HCT116 (cell line): ENCODE data around the gene SLC25A41. TPM values are rescaled to one million over a fixed set of nuclear protein-coding genes. Genes with fewer than 3 reads are reported as not detected.

Experiments
- ATAC-seq: fragments of 200-7000 bp; cut with Tn5 transposase; 2 replicates; pipeline ENCODE4 v1.9.1; 2020; ENCODE audit warnings: mild to moderate bottlenecking, moderate library complexity
- BruUV-seq: library from RNA; stranded (reverse); fragments of 400-500 nt; replicated peaks from 2 replicates; lab custom pipeline; 2021; lab: Mats Ljungman, UMichigan
- CTCF ChIA-PET: fragments of 300-600 bp; sonication (Branson Sonifier 250); formaldehyde crosslinking; loops from one replicate; lab custom pipeline; 2021; ENCODE audit warnings: antibody characterized with exemption; lab: Charles Lee
- POLR2A ChIA-PET: fragments of 300-600, 350-600 bp; sonication (Branson Sonifier 250); formaldehyde crosslinking; loops from one replicate; lab custom pipeline; 2021; ENCODE audit warnings: antibody characterized with exemption; lab: Charles Lee
- RAD21 ChIA-PET, 2 experiments: fragments of 300-600 bp; sonication (Branson Sonifier 250); formaldehyde crosslinking; loops; one replicate each; lab custom pipeline; 2023; ENCODE audit warnings: low total read pairs in 2 of 2; ENCODE audit not compliant: uncharacterized antibody in 2 of 2, unreplicated experiment in 2 of 2, low non-redundant PET in 1 of 2; lab: Charles Lee
- DNase-seq: peaks from one replicate; pipeline ENCODE4 v3.0.0-alpha.2; 2010; ENCODE audit warnings: low read depth, low spot score
- H2AFZ ChIP-seq: fragments of 200-600 bp; shearing (Covaris generic), sonication (generic); 2 replicates; pipeline ENCODE4 v1.6.1; 2017; ENCODE audit warnings: low read depth, mixed run types, mixed read lengths, antibody characterized with exemption, low read length; ENCODE audit not compliant: poor library complexity, severe bottlenecking
- H3K27ac ChIP-seq: 2 replicates; pipeline ENCODE4 v1.5.1; 2012; ENCODE audit warnings: low read depth, low read length
- H3K27me3 ChIP-seq: fragments of 200-600 bp; sonication (generic); 2 replicates; pipeline ENCODE4 v1.6.1; 2016; ENCODE audit warnings: mixed run types, low read length, mixed read lengths; ENCODE audit not compliant: insufficient read depth
- H3K36me3 ChIP-seq, 2 experiments: fragments of 200-500 bp in 1 of 2; fragments of 200-600 bp in 1 of 2; sonication (Bioruptor generic) in 1 of 2; sonication (generic) in 1 of 2; 2 replicates each; pipeline versions ENCODE4 v1.5.1 to v1.6.1; 2014 to 2016; ENCODE audit warnings: low read length in 2 of 2, inconsistent platforms in 1 of 2, mixed read lengths in 1 of 2, mixed run types in 1 of 2; ENCODE audit not compliant: insufficient read depth in 2 of 2, control insufficient read depth in 1 of 2
- H3K4me1 ChIP-seq, 2 experiments: fragments of 200-600 bp in 1 of 2; sonication (generic) in 1 of 2; 2 replicates each; pipeline versions ENCODE4 v1.5.1 to v1.6.1; 2012 to 2017; ENCODE audit warnings: low read length in 2 of 2, inconsistent platforms in 1 of 2, mild to moderate bottlenecking in 1 of 2, mixed read lengths in 1 of 2, mixed run types in 1 of 2, moderate library complexity in 1 of 2; ENCODE audit not compliant: insufficient read depth in 2 of 2, control insufficient read depth in 1 of 2
- H3K4me2 ChIP-seq: fragments of 200-600 bp; sonication (generic); 2 replicates; pipeline ENCODE4 v1.6.1; 2017; ENCODE audit warnings: mixed run types, low read length, mixed read lengths
- H3K4me3 ChIP-seq, 2 experiments: fragments of 200-600 bp in 1 of 2; sonication (generic) in 1 of 2; replicated peaks in 1 of 2; 2 replicates each; pipeline ENCODE4 v1.5.1; 2011 to 2016; ENCODE audit warnings: low read length in 2 of 2, control low read depth in 1 of 2, low read depth in 1 of 2, mild to moderate bottlenecking in 1 of 2, mixed read lengths in 1 of 2, mixed run types in 1 of 2
- H3K79me2 ChIP-seq: fragments of 200-600 bp; sonication (generic); 2 replicates; pipeline ENCODE4 v1.6.1; 2017; ENCODE audit warnings: mild to moderate bottlenecking, mixed run types, low read length, moderate library complexity, mixed read lengths; ENCODE audit not compliant: insufficient read depth
- H3K9ac ChIP-seq: fragments of 200-600 bp; sonication (generic); 2 replicates; pipeline ENCODE4 v1.6.1; 2016; ENCODE audit warnings: low read length, mixed read lengths
- H3K9me2 ChIP-seq: fragments of 200-600 bp; sonication (generic), shearing (Covaris generic); 2 replicates; pipeline ENCODE4 v1.6.1; 2017; ENCODE audit warnings: mixed run types, mild to moderate bottlenecking, moderate library complexity; ENCODE audit not compliant: insufficient read depth
- H3K9me3 ChIP-seq, 2 experiments: fragments of 200-500 bp in 1 of 2; fragments of 200-600 bp in 1 of 2; sonication (Bioruptor generic) in 1 of 2; sonication (generic) in 1 of 2; 2 replicates each; pipeline ENCODE4 v1.6.1; 2014 to 2017; ENCODE audit warnings: low read length in 2 of 2, mixed read lengths in 2 of 2, inconsistent platforms in 1 of 2, low read depth in 1 of 2, mild to moderate bottlenecking in 1 of 2, mixed run types in 1 of 2, moderate library complexity in 1 of 2; ENCODE audit not compliant: control insufficient read depth in 1 of 2, insufficient read depth in 1 of 2
- H4K20me1 ChIP-seq: fragments of 200-600 bp; sonication (generic), shearing (Covaris generic); 2 replicates; pipeline ENCODE4 v1.6.1; 2017; ENCODE audit warnings: mixed run types, mild to moderate bottlenecking, moderate library complexity; ENCODE audit not compliant: insufficient read depth
- CBX3 ChIP-seq: IDR thresholded peaks from 2 replicates; pipeline ENCODE4 v1.6.1; 2012; ENCODE audit warnings: low read depth
- CEBPB ChIP-seq: IDR thresholded peaks from 2 replicates; pipeline ENCODE4 v1.6.1; 2012; ENCODE audit warnings: low read depth
- CTCF ChIP-seq, 3 experiments: fragments of 200-600 bp in 1 of 3; sonication (generic) in 1 of 3; IDR thresholded peaks in 2 of 3; conservative IDR thresholded peaks in 1 of 3; 2 replicates each; pipeline ENCODE4 v1.5.1; 2012 to 2017; ENCODE audit warnings: low read depth in 2 of 3, low read length in 2 of 3, antibody characterized with exemption in 1 of 3, borderline replicate concordance in 1 of 3, control low read depth in 1 of 3, mild to moderate bottlenecking in 1 of 3, mixed read lengths in 1 of 3, mixed run types in 1 of 3, moderate library complexity in 1 of 3; ENCODE audit not compliant: insufficient read depth in 1 of 3
- EGR1 ChIP-seq: IDR thresholded peaks from 2 replicates; pipeline ENCODE4 v1.6.1; 2012; ENCODE audit warnings: low read depth
- ELF1 ChIP-seq: IDR thresholded peaks from 2 replicates; pipeline ENCODE4 v1.6.1; 2012; ENCODE audit warnings: low read depth, borderline replicate concordance
- EZH2phosphoT487 ChIP-seq: fragments of 200-600 bp; IDR thresholded peaks from 2 replicates; pipeline ENCODE4 v1.6.1; 2018; ENCODE audit warnings: antibody characterized with exemption, borderline replicate concordance
- POLR2A ChIP-seq: IDR thresholded peaks from 2 replicates; pipeline ENCODE4 v1.7.0; 2011; ENCODE audit warnings: borderline replicate concordance; ENCODE audit not compliant: insufficient read depth, insufficient read length; ENCODE audit errors: extremely low read depth
- SIN3A ChIP-seq: IDR thresholded peaks from 2 replicates; pipeline ENCODE4 v1.6.1; 2012; ENCODE audit warnings: low read depth
- SP1 ChIP-seq: IDR thresholded peaks from 2 replicates; pipeline ENCODE4 v1.6.1; 2012; ENCODE audit warnings: low read depth
- SRF ChIP-seq: IDR thresholded peaks from 2 replicates; pipeline ENCODE4 v1.6.1; 2012; ENCODE audit warnings: low read depth
- TCF7L2 ChIP-seq: IDR thresholded peaks from 2 replicates; pipeline ENCODE4 v1.7.0; 2011; ENCODE audit warnings: borderline replicate concordance, inconsistent platforms; ENCODE audit not compliant: insufficient read depth, insufficient read length; ENCODE audit errors: extremely low read depth
- ZNF274 ChIP-seq: fragments of 200-500 bp; sonication (Bioruptor generic); IDR thresholded peaks from 2 replicates; pipeline ENCODE4 v1.6.1; 2014; ENCODE audit warnings: mild to moderate bottlenecking, low read depth, low read length, inconsistent platforms
- intact Hi-C: fragments of 100-400 bp; cut with micrococcal nuclease; formaldehyde crosslinking; loops from 2 replicates; pipeline ENCODE4 v1.10.0; 2022
- total RNA-seq: library from RNA; stranded (reverse); gene quantifications from one replicate; pipeline ENCODE4 v1.2.1, GENCODE V29; 2021; ENCODE audit not compliant: unreplicated experiment
- TF ChIP-seq, protein P1 (sequence below): IDR thresholded peaks from 2 replicates; pipeline ENCODE4 v1.6.1; 2012; ENCODE audit warnings: low read depth

Gene SLC25A41
- total RNA-seq, 1 experiment from 2014 or later, result 0.93 TPM

DNA sequence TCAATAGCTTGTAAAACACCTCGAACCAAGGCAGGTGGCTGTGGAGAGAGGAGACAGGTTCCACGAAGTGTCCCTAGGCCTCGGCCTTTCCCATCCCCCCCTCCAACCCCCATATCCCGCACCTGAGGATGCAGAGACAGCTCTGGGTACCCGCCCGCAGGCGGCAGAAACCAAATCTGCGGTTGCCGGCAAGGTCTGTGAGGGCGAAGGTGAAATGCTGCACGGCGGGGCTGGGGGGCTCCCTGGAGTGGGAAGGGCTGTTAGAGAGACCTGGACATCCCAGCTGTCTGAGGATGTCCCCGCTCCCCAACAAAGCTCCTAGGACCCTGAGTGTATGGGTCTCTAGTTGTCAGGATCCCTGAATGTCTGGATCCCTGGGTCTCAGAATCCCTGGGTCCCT lies 45.3 kb upstream of the SLC25A41 start:
- Histone ChIP-seq H3K4me3 (no peak overlapping the region), H3K36me3 (no peaks in the 10 kb centered on the region), H3K9me2 (no peaks in the 10 kb centered on the region), H3K27me3 (no peaks in the 10 kb centered on the region), H3K9me3 (no peaks in the 10 kb centered on the region), H3K4me2 (no peak overlapping the region), H3K4me1 (peaks cover 4 to 23% of the 10 kb centered on the region in 2 experiments; a peak in 3 of 4 replicates), H2AFZ (no peak overlapping the region), H3K79me2 (no peaks in the 10 kb centered on the region), H3K9ac (no peak overlapping the region), H4K20me1 (no peaks in the 10 kb centered on the region)
- RAD21 ChIA-PET, result no interaction called here
- DNase-seq (no peak), ATAC-seq (no peak)
- intact Hi-C loops, result no loop called here
- no TSS peak for BruUV-seq
- POLR2A ChIA-PET, result no interaction called here
- no peak for TF ChIP-seq TCF7L2
- no peak for TF ChIP-seq ELF1
- no peak for TF ChIP-seq SP1
- no peak for TF ChIP-seq EGR1
- no peak for TF ChIP-seq EZH2phosphoT487
- no peak for TF ChIP-seq SRF
- TF ChIP-seq ZNF274, result no peak
- TF ChIP-seq CEBPB, result no peak
- TF ChIP-seq POLR2A, result no peak
- TF ChIP-seq, protein P1, sequence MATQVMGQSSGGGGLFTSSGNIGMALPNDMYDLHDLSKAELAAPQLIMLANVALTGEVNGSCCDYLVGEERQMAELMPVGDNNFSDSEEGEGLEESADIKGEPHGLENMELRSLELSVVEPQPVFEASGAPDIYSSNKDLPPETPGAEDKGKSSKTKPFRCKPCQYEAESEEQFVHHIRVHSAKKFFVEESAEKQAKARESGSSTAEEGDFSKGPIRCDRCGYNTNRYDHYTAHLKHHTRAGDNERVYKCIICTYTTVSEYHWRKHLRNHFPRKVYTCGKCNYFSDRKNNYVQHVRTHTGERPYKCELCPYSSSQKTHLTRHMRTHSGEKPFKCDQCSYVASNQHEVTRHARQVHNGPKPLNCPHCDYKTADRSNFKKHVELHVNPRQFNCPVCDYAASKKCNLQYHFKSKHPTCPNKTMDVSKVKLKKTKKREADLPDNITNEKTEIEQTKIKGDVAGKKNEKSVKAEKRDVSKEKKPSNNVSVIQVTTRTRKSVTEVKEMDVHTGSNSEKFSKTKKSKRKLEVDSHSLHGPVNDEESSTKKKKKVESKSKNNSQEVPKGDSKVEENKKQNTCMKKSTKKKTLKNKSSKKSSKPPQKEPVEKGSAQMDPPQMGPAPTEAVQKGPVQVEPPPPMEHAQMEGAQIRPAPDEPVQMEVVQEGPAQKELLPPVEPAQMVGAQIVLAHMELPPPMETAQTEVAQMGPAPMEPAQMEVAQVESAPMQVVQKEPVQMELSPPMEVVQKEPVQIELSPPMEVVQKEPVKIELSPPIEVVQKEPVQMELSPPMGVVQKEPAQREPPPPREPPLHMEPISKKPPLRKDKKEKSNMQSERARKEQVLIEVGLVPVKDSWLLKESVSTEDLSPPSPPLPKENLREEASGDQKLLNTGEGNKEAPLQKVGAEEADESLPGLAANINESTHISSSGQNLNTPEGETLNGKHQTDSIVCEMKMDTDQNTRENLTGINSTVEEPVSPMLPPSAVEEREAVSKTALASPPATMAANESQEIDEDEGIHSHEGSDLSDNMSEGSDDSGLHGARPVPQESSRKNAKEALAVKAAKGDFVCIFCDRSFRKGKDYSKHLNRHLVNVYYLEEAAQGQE, result no peak
- TF ChIP-seq CTCF (IDR thresholded peaks at IDR 0.05 in 2 of 3, conservative IDR thresholded peaks at IDR 0.05 in 1 of 3; ENCODE audit: borderline replicate concordance in 1 of 3, insufficient read depth in 1 of 3, low read depth in 2 of 3, low read length in 2 of 3), result no peak
- TF ChIP-seq SIN3A, result no peak
- TF ChIP-seq CBX3, result no peak
- TF ChIP-seq, all 23 proteins: peak for 0
- CTCF ChIA-PET, result no interaction called here
- no peak overlapping the region for H3K27ac ChIP-seq
